GDM1 (cell line): ENCODE data around the gene ARHGEF37.
"Not testable (repeated sequence)": the region's sequence is repeated elsewhere in the genome, so short reads cannot be mapped to it uniquely, and the experiment has no call there.

Source experiments
- DNase-seq: peaks from one replicate; lab custom pipeline; 2025; lab: John Stamatoyannopoulos, UW

ARHGEF37 gene

GRCh38 chr5:149567226-149567625 lies 14.1 kb upstream of the ARHGEF37 start:
- DNase-seq, result no peak

GRCh38 chr5:149572170-149572569 lies 9.1 kb upstream of the ARHGEF37 start:
- DNase-seq, result no peak

- DNase-seq, result no peak
These were observed 8.6 kb upstream of the ARHGEF37 start for GRCh38 chr5:149572576-149573231.

DNA sequence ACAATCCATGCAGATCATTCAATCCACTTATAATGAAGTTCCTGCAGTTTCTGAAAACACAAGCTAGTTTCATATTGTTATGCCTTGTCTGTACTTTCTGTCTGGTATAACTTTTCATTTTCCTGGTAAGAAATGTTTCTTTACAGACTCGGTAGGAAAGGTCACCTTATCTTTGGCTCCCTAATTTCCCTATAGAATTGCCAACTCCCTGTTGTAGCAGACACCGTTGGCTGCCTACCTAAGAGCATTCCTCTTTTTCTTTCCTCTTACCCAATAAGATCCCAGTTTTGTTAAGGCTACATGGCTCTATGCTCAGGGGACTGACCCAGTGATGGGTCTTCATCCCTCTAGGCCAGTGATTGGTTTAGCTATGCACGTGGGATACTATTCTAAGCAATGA lies 6.2 kb upstream of the ARHGEF37 start:
- DNase-seq, result no peak

DNA sequence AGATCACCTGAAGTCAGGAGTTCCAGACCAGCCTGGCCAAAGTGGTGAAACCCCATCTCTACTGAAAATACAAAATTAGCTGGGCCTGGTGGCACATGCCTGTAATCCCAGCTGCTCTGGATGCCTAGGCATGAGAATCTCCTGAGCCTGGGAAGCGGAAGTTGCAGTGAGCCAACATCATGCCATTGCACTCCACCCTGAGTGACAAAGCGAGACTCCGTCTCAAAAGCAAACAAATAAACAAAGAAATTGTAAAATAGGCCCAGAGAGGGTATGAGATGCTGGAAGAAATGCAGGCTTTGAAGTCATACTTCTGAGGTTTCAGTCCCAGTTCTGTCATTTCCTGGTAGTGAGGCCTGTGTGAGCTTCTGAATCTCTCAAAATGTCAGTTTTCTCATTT lies 5.3 kb upstream of the ARHGEF37 start:
- no peak for DNase-seq

DNA sequence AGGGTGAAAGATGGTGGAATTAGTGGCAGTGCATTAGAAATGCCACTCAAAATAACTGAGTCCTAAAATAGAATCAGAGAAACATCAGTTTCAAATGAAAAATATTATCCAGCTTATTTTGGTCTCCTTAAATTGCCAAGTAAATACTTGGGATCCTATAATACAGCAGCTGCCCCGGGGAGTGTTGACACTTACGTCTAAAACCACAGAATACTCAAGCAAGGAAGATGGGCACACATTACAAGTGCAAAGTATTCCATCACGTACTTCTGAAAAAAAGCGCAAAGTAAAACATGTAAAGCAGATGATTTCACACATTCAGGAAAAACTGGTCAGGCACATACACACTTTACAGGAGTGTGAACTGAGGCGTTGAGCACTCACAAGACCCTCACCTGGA lies 2.4 kb upstream of the ARHGEF37 start:
- DNase-seq, result no peak

DNA sequence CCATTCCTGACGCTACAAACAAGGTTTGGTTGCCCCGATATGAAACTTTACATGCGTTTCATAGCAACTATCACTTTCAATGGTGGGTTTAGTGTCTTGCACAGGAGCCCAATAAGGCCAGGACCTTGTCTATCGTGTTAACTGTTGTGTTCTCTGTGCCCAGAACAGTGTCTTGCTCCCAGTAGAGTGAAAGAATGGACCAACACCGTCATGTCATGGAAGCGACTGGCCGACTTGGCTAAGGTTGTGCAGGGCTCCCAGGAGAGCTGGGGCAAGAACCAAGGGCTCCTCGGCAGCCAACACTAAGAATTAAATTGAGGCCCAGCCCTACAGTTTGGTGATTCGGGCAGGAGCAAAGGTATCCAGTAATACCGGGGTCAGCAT lies 498 bp upstream of the ARHGEF37 start:
- no peak for DNase-seq

- no peak for DNase-seq
These were observed 852 bp downstream of the ARHGEF37 start for GRCh38 chr5:149581931-149582768.

GRCh38 chr5:149583394-149583793 lies 2.1 kb downstream of the ARHGEF37 start:
- DNase-seq, result no peak

DNA sequence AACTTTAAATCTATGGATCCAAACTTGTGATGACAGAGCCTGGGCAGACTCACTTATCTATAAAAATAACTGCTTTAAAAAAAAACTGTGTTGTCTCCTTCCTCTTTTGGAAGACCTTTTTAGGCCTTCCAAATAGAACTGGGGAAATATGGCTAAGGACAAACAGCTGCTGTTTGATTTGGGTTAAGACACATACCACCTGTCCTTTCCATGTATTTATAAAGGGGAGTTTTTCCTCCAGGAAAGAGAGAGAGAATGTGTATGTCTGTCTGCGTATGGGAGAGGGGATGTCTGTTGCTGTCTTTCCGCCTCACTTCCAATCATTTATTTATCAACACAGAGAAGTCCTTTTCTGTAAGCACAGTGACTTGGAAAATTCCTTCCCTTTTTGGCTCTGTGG lies 2.8 kb downstream of the ARHGEF37 start:
- DNase-seq, result peak; percentile 1

GRCh38 chr5:149585910-149586309 lies 4.6 kb downstream of the ARHGEF37 start:
- no peak for DNase-seq

DNA sequence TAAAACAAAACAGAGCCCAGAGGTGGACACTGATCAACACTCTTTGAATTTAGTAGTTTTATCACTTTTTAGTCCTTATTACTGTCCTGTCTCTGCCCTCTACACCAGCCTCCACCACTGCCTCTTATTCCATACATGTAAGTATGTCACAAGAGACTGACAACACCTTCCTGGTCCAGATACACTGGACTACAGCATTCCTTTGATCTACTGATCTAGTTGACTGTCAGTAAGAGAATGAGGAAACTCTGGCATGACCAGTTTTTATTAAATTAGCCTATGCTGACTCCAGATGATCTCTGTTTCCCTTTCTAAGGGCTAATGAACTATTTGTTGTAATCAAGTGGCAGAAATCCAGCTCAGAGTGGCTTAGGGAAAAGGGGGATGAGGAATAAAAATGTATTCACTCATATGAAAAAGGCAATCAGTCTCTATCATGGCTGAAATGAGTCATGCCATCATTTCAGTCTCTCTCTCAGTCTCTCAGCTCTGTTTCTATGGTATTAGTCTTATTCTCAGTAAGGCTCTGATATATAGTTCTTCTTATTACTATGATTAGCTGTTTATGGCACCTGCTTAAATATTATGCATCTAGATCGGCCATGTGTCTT lies 5.5 kb downstream of the ARHGEF37 start:
- DNase-seq, result no peak

DNA sequence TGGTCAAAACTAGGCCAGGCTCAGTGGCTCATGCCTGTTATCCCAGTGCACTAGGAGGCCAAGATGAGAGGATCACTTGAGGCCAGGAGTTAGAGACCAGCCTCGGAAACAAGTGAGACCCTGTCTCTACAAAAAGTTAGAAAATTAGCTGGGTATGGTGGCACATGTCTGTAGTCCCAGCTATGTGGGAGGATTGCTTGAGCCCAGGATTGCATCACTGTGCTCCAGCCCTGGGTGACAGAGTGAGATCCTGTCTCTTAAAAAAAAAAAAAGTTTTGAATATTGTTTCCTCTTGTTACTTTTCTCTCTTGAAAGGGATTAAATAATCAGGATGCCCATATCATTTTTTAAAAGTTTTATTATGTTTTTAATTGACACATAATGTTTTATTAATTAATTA lies 7.6 kb downstream of the ARHGEF37 start:
- DNase-seq, result no peak

DNA sequence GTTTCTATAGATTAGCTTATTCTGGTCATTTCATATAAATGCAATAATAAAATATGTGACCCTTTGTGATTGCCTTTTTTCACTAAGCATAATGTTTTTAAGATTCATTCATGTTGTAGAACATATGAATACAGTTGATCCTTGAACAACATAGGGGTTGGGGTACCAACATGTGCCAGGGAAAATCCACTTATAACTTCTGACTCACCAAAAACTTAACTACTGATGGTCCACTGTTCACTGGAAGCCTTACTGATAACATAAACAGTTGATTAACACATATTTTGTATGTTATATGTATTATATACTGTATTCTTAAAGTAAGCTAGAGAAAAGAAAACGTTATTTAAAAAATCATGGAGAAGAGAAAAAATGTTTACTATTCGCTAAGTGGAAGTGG lies 12.1 kb downstream of the ARHGEF37 start:
- no peak for DNase-seq

DNA sequence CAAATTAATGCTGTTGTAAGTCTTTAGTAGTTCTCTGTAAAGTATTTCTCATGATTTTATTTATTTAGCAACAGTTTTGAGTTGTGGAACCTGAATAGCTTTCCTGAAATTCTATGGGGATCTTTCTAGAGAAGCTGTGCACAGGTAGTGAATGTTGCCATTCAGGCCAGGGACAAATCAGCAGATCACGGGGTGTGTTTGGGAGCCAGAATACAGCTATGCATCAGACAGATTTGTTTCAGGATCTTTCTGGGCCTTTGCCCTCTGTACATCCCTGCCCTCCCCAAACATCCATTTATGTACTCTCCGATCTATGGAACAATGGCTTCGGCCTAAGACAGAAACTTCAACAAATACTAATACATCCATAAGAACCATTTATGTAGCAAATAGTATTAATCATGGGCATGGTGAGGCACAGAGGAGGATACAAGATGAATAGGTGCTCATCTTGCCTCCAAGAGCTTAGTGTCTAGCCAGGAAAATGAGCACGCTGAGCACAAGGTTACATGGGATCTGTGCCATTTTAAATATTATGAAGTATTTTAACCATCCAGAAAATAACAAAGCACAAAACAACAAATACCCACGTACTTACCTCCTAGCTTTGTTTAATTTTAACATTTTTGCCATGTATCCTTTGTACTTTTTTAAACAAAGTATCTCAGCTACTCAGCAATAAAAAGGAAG lies 13.1 kb downstream of the ARHGEF37 start:
- DNase-seq, result no peak

DNA sequence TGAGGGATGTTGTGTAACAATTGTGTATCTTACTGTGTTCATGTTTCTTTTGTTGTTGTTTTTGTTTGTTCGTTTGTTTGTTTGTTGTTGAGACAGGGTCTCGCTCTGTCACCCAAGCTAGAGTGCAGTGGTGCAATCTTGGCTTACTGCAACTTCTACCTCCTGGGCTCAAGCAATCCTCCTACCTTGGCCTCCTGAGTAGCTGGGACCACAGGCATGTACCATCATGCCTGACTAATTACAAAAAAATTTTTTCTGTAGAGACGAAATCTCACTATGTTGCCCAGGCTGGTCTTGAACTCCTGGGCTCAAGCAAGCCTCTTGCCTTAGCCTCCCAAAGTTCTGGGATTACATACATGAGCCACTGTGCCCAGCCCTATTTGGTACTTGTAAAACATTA lies 13.8 kb downstream of the ARHGEF37 start:
- not testable (repeated sequence) for DNase-seq

- DNase-seq, result peak; percentile 20
These were observed 15.4 kb downstream of the ARHGEF37 start for GRCh38 chr5:149596712-149597111.

- DNase-seq, result no peak
These were observed 16.3 kb downstream of the ARHGEF37 start for GRCh38 chr5:149597618-149598017.

GRCh38 chr5:149598234-149598633 lies 16.9 kb downstream of the ARHGEF37 start:
- DNase-seq, result not testable (repeated sequence)

GRCh38 chr5:149598966-149599365 lies 17.7 kb downstream of the ARHGEF37 start:
- DNase-seq, result no peak

GRCh38 chr5:149599375-149599774 lies 18.1 kb downstream of the ARHGEF37 start:
- no peak for DNase-seq

- DNase-seq, result no peak
These were observed 19.6 kb downstream of the ARHGEF37 start for GRCh38 chr5:149600932-149601331.

GRCh38 chr5:149603210-149603609 lies 21.9 kb downstream of the ARHGEF37 start:
- DNase-seq, result no peak
